ENCODE data around the gene KIT.

- TF ChIP-seq CBX5 (IDR thresholded peaks at IDR 0.05; ENCODE audit: low read depth) (no peak), ATF3 (IDR thresholded peaks at IDR 0.05; ENCODE audit: borderline replicate concordance, extremely low read depth, low read depth, low read length) (no peak), GABPA (IDR thresholded peaks at IDR 0.05; ENCODE audit: low read depth) (no peak), CBFB (IDR thresholded peaks at IDR 0.05; ENCODE audit: low read depth) (no peak), USF2 (IDR thresholded peaks at IDR 0.05; ENCODE audit: borderline replicate concordance, low read depth, low read length) (no peak), ATF2 (IDR thresholded peaks at IDR 0.05; ENCODE audit: low read length) (no peak), ZNF274 (IDR thresholded peaks at IDR 0.05; ENCODE audit: insufficient read depth, insufficient read length) (no peak), SIN3A (IDR thresholded peaks at IDR 0.05; ENCODE audit: low read depth, low read length) (no peak), POLR2A (IDR thresholded peaks at IDR 0.05; ENCODE audit: low read depth, low read length) (no peak), POLR2AphosphoS5 (IDR thresholded peaks at IDR 0.05; ENCODE audit: low read length) (no peak), BACH1 (IDR thresholded peaks at IDR 0.05; ENCODE audit: borderline replicate concordance) (no peak), MAX (IDR thresholded peaks at IDR 0.05; ENCODE audit: low read depth, low read length) (no peak), NFYB (IDR thresholded peaks at IDR 0.05; ENCODE audit: insufficient read depth, low read depth, low read length) (no peak)
These were observed 69.2 kb downstream of the KIT start for GRCh38 chr4:54726907-54727306.

All from GM12878 (cell line).